HG03521 (cell line): ENCODE measurements around the gene ATP10A.

ENCODE experiments used
- ATAC-seq: cut with Tn5 transposase; IDR thresholded peaks from one replicate; pipeline ENCODE4 v1.9.1; 2021; ENCODE audit warnings: mild to moderate bottlenecking, moderate library complexity; ENCODE audit not compliant: unreplicated experiment

Gene ATP10A

DNA sequence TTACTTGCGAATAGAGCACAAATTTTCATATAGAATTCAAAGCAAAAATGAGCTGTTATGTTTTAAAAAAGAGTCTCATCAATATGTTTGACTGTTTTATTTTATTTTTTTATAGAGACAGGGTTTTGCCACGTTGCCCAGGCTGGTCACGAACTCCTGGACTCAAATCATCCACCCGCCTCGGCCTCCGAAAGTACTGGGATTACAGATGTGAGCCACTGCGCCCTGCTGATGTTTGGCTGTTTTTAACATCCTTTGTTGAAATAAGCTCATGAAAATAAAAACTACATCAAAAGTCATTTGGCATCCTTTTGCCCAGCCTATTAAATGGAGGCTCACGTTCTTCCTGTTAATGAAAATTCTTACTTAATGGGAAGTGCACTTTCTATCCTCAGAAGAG is 154.7 kb downstream of the ATP10A start:
- ATAC-seq = no peak

DNA sequence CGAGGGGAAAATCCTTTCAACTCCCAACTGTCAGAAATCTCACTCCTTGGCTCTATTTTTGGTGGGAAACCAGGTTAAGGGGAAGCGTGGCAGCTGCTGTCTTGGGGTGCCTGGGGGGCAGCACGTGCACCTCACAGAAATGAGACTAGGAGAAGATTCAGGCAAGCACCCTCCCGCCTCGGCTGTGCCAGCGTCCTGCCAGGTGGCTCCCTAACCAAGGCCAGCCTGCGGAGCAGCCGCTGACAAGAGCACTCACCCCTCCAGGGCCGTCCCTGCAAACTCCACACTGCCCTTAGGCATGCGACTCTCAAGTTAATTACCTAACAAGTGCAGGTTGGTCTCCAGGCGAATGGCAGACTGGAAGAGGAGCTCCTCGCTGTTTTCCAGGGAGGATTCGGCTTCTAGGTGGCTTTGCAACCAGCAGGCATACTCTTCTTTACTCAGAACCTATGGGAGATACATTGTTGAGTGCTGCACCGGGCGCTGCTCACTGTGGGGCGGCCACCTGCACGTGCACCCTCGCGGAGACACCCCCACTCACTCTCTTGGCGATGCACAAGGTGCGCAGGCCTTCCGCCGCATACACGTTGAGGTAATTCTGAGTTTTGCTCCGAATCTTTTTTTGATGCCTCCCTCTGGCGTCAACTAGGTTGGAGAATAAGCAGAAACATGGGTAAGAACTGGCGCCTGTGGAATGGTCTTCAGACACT is 155.3 kb downstream of the ATP10A start:
- no peak for ATAC-seq

GRCh38 chr15:25706176-25706955 is 156.8 kb downstream of the ATP10A start:
- ATAC-seq = no peak

DNA sequence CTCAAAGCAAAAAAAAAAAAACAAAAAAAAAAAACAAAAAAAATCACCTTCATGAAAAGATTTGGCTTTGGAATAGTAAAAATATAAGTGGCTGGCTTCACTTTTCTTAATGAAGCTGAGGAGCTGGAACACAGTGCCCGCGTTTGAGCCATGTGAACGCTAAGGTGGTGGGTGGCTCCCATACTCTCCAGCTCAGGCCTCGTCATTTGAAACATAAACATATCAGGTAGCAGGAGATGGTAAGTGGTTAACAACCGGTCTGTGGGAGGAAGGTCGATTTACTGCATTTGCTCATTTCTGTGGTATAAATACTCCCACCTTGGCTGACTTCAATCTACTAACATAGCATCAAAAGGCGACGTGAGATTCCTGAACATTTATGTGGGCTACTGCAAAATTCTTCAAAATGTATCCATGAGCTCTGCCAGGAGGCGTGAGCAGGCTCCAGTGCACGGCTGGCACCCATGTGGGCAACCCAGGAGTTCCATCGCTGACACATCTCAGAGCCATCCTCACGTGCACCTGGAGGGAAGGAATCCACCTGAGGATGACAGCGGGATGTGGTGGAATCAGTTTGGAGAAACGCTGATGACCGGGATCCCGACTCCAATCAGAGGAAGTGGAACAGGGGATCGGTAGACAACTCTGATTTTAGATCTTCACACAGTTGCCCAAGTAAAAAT is 157.6 kb downstream of the ATP10A start:
- no peak for ATAC-seq

DNA sequence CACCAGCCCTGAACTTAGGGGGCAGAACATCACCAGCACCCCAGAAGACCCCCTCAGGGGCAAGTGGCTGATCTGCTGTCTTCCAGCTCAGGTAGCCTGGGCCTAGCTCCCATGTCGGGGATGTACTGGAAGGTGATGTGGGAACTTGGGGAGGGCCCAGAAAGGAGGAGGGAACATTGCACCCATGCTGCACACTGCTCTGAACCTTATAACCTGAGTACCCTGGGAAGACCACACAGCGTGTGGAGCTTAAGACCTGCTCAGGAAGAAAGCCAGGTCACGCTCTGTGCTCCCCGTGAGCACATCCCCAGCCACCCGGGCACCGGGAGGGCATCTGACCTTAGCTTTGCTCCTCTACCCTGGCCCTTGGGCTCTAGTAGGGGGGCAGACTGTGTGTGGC is 159.4 kb downstream of the ATP10A start:
- ATAC-seq = no peak

- no peak for ATAC-seq
Measured at GRCh38 chr15:25701721-25702465, 161.2 kb downstream of the ATP10A start.

DNA sequence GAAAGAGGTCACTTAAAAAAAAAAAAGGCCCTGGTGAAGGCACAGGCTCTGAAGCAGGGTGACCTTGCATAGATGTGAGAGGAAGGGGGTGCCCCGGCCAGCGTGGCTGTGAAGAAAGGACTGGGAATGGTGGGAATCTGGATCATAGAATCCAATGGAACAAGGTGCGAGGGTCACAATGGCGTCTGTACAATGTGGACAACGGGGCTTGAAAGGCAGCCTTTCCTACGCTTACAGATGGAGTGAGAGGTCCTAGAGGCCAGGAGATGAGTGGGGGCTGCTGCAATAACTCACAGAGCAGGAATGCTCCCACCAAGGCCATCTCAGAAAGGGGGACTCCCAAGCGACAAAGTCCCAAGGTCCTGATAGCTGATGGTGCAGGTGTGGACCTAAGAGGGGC is 162.2 kb downstream of the ATP10A start:
- ATAC-seq = no peak

- ATAC-seq = no peak
Measured at GRCh38 chr15:25697586-25697985, 165.5 kb downstream of the ATP10A start.

GRCh38 chr15:25695875-25696760 is 167.0 kb downstream of the ATP10A start:
- no peak for ATAC-seq

DNA sequence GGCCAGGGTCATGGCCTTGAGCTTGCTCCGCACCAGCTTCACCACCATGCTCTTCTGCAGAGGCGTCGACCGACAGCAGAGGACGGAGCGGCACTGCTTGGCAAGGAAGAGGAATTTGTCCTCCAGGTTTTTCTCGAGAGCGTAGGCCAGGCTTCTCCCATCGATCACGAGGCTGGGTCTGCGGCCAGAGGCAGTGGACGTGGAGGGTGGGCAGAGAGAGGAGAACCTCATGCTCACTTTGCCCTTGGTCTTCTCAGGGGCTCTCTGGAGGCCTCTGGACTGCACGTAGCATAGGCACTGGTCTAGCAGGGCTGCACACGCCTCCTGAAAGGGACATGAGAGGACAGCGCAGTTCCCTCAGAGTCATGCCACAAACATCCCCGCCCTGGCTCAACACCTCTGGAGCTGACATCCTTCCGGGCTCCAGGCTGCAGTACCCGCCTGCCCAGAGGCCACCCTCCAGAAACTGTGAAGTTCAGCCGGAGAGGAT is 168.3 kb downstream of the ATP10A start:
- ATAC-seq = no peak

DNA sequence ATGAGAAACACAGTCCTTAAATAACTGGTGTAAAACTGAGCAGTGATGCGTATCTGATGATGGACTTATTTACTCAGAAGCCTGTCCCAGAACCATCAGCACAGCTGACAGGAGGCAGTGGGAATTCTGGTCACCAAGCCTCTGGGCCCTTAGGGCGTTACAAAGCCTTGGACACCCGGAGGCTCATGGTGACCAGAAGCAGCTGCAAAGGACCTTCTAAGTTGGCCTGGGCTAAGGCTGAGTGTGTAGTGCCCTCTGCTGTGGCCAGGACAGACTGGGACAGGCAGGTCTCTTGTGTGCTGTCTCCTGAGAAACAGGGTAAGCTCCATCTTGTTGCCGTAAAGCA is 168.9 kb downstream of the ATP10A start:
- no peak for ATAC-seq

GRCh38 chr15:25693321-25694238 is 169.5 kb downstream of the ATP10A start:
- ATAC-seq = no peak

DNA sequence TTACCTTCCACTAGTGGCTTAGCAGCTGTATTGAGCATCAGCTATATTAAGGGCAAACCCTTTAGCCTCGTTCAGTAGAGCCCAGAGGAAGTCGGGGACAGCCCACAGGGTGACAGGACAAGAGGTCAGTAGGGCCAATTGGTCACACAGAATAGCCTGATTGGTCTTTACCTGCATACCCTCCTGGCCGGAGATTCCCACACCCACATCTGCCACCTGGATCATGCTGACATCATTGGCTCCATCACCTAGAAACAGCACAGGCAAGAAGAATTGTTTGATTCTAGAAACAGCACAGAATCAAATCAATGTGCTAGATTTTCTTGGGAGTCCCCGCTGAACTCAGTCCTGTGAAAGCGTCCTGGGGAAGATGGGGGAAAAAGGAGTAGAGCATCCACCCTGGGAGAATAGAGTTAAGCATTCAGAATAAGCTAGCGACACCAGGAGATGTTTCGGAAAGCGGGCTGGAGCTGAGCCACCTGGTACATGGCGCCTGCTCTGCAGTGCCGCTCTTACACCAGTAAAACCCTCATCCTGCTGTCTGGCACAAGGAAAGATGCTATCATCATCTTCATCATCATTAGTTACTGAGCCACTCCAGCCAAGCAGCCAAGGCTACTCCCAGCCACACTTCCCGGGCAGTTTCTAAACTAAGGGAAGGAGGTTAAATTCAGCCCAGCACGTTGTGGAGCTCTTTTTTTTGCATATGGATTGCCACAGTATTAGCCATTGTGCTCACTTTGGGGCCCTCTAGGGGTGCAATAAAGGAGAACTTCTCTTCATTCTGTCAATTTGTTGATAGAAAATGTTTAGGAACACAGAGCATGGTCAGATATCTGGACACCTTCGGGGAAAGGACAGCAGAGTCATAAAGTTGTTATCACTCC is 171.3 kb downstream of the ATP10A start:
- no peak for ATAC-seq

DNA sequence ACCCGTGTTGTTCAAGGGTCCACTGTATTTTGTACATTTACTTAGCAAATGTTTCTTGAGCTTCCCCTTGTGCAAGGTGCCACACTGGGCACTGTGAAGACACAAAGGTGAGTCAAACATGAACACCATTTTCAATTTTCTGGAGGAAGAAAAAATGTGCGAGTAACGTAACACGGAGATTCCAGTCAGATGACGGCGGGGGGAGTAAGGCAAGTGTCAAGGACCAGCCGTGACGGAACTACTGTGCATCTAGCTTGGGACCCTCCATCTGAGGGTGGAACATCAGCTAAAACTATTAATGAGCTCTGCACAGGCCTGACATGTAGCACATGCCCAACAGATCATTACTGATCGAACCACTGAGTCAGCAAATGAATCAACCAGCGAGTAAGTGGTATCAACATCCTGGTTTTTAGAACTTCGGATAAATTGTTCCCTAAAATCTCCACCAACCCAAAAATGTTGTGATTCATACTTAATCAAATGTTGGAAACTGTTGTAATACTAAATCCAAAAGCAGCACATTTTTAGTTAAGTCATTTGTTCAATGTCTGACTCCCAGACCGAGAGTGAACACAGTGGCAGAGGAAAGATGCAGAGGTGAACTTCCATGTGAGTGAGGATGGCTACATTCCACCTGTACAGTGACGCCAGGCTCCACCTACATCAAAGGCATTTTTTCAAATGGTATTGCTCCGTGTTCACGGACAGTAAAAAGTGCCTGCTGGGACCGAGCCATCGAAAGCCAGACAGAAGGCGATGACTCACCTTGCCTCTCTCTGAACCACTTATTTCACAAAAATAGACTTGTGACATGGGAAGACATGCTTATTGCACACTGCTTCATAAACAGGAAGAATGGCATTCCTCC is 172.2 kb downstream of the ATP10A start:
- ATAC-seq = no peak

DNA sequence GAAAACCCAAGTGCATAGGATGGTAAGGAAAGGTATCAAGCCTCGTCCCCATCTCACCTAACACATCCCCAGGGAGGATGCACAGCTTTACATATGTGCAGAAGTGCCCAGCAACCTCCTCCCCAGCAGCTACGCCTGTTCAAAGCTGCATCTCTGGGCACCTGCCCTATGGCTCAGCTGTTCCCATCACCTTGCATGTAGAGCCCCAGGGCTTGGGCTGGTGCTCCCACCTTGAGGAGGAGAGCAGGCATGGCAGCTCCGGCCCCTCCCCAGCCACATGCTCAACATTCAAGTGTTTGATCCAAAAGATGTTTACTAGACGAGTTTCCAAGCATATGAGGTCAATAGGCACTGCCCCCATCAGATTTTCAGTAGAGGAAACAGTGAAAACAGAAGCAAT is 173.5 kb downstream of the ATP10A start:
- ATAC-seq = no peak

DNA sequence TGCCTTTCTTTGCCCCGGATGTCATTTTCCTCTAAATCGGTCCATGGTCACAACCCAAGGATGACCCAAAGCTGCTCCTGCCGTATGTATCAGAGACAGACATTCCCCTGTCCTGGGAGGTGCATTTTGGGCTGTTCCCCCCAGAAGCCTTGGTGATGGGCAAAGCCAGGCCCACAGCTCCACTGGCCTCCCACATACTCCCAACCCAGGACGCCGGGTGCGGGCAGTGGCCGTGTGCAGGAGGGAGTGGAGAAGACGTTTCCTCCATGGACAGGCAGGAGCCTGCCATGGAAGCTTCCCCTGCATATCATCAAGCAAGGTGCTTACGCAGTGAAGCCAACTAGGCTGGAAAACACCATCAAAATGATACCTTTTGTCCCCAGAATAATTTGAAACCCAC is 175.0 kb downstream of the ATP10A start:
- no peak for ATAC-seq

DNA sequence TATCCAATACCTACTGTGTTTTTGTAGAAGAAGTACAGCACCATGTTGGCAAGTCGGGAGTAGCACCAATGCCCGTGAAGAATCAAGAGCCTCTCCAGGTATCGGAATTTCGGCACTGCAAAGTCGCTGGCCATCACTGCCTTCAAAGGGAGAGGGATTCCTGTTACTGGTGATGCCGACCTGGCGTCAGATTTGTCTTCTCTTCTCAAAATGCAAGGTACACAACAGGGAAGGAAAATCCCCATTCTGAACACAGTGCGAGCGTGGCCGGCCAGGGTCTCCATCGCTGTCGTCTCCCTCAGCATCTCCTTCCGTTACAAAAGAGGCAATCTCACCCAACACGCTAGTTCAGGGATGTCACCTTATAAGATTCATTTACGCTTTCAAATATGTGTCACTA is 175.4 kb downstream of the ATP10A start:
- ATAC-seq = no peak
